Measurements from ENCODE around the gene C13orf46. TPM values are rescaled to one million over a fixed set of nuclear protein-coding genes. Genes with fewer than 3 reads are reported as not detected.

The C13orf46 gene
- total RNA-seq, 2 donors from 2014 or later = 0.75 to 3.4 TPM

DNA sequence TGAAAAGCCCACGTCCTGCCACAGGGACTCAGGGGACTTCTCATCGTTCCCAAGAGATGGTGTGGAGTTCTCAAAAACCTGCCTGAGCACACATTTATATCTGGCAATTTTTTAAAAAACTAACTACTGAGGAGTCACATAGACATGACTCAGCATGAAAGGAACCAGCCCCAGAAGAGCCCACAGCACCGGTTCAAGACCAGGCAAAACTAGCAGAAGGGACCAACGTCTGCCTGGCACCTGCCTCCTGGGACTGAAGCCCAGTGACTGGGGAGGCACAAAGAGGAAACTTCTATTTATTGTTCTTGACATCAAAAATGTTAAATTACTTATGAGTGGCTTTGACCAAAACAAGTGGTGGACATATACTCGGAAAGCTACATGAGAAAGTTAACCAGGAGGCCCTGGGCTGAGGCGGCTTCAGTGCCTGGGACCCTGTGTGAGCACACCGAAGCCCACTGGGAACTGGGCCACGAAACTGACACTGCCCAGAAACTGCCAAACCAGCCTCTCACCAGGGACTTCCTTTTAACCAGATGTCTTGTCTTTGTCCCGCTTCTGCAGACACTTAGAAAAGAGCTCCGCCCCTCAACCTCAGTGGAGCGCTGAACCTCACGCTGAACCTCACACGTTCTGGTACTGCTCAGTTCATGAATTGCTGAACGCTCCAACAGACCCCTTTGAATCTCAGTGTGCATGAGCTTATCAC is 25.7 kb downstream of the C13orf46 start:
- DNase-seq (no peak), ATAC-seq (no peak)
- intact Hi-C loops (cut with DNase I, micrococcal nuclease) = loop anchor here in 1 of 2 donors (5.0 kb wide), 1 partner anchor 131 kb away; no protein-coding TSS in a partner anchor

DNA sequence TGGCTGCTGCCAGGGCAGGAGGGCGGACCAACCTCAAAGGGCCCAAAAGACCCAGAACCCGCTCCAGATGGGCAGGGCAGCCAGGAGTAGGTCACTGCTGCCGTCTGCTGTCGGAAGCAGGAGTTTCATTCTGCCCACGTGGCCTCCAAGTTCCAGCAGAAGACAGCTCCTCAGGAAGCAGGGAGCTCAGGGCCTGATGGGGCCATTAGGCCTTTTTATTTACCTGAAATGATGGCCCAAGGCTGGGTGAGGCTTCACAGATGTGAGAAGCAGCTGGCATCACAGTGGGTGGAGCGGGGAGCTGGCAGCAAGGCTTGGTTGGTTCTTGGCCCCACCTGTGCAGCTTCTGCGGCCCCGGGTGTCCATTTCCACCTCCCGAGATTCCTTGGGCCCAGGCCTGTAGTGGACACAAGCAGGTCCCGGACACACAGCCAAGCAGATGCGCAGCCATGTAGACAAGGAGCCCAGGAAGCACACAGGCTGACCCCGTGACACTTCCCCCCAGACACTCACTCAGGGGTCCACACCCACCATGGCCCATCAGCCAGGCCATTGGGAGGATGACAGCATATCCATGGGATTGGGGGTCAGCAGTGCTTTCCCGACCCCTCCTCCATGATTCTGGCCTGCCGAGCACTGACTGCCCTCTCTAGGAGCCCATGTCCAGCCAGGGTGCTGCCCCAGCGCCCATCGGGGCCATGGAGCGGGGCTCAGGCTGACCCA is 26.4 kb downstream of the C13orf46 start:
- intact Hi-C loops (cut with DNase I, micrococcal nuclease) = loop anchor here in 1 of 2 donors (5.0 kb wide), 1 partner anchor 130 kb away; no protein-coding TSS in a partner anchor
- DNase-seq = peak; percentile 54 to 63
- peak; percentile 72 for ATAC-seq

DNA sequence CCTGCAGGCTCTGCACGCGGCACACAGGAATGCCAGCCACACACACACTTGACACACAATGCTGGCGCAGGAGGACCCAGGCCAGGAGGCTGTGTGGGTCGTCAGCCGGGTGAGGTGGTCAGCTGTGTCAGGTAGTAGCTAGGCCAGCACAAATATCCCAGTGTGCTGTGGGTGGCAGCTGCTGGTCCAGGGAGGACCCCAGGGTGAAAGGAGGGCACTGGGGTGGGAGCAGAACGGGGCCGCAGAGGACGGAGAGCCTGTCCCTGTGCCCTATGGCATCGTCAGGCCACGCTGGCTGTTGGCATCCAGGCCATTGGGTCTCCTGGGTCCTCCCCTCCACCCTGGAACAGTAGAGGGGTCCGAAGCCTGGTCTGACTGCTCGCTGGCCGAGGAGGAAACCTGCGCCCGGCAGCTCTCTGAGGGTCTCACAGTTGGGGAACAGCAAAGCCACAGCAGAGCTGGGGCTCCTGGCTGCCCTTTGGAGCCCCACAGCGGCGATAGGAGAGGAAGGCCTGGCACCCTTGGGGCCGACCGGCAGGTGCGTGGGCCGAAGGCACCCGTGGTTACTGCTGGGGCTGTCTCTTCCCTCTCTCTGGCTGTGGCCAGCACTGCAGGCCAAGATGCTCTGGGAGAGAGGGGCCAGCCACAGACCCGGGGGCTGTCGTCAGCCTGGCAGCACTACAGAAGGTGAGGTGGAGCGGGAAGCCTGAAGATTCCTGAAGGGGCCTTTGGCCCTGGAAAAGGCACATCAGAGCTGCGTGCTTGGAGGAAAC is 27.3 kb downstream of the C13orf46 start:
- intact Hi-C loops (cut with DNase I, micrococcal nuclease) = loop anchor here in 1 of 2 donors (5.0 kb wide), 1 partner anchor 129 kb away; no protein-coding TSS in a partner anchor
- no peak for ATAC-seq
- DNase-seq = no peak

DNA sequence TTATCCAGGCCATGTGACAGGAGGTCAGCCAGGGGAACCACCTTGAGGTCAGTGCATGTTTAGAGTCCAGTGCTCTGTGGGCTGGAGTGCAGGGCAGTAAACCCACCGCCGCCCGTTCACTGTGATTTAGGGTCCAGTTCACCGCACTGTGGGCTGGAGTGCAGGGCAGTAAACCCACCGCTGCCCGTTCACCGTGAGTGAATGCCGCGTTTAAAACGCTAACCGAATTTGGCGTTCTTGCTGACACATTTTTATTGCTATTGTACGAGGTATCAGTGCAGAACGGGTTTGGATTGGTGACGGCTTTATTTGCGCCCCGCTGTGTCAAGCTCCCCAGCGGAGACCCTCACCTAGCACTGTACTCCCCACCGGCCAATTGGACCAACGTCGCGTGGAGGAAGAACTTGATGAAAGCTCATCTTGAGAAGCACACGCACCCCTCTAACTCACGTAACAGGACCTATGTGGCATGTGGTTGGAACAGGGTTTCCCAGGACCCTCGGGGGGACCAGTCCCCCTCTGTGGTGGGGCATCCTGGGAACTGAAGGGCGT is 27.9 kb downstream of the C13orf46 start:
- no peak for DNase-seq
- no peak for ATAC-seq
- intact Hi-C loops (cut with DNase I, micrococcal nuclease) = loop anchor here in 1 of 2 donors (5.0 kb wide), 1 partner anchor 129 kb away; no protein-coding TSS in a partner anchor

DNA sequence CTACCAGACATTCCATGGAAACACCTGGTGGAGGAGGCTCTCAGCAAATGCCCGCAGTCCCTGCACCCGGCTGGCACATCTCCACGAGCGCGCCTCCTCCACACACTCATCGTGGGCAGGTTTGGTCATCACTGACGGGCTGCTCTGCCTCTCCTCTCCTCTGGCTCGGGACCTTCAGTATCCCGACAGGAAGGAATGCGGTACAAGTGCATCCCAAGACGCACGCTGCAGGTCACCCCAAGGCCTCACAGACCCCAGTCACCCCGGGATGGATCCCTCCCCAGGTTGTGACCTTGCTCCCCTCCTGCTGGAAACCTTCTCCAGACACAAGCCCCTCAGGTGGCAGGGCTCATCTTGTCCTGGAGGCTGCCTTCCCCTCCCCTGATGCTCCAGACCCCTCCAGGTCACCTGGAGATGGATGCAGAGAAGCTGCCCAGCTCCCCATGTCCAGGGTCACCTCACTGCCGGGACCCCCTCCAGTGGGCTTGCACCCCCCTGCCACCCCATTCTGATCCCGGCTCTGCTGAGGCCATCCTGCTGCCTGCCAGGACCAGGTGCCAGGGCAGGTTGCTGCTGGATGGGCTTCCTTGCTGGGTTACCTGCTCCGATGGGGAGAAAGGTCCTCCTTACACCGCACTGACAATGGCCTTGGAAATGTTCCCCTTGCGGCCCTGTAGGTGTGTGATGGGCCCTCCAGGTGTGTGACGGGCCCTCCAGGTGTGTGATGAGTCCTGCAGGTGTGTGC is 29.9 kb downstream of the C13orf46 start:
- intact Hi-C loops (cut with DNase I, micrococcal nuclease) = no loop called here
- ATAC-seq (no peak), DNase-seq (no peak)

DNA sequence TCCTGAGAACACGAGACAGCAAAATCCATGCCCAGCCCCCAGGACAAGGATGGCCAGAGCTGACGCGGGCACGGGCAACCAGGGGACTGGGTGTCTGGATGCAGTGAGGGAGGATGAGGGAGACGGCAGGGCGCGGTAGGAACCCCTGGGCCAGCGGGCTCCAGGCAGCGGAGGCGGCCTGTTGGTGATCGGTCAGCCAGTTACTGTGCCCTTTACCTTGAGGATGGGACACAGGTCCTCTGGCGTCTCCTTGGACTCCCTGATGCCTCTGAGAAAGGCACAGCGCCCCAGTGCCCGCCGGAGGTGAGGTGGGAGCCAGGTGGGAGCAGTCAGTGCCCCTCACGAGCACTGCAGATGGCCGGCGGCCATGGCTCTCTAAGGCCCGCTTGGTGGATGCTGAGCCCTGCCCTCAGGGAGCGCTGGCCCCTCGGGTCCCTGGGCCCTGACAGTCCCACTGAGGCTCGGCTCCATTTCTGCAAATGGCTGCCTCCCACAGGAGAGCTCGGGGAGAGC is 31.2 kb downstream of the C13orf46 start:
- intact Hi-C loops (cut with DNase I, micrococcal nuclease) = no loop called here
- DNase-seq (no peak), ATAC-seq (no peak)

DNA sequence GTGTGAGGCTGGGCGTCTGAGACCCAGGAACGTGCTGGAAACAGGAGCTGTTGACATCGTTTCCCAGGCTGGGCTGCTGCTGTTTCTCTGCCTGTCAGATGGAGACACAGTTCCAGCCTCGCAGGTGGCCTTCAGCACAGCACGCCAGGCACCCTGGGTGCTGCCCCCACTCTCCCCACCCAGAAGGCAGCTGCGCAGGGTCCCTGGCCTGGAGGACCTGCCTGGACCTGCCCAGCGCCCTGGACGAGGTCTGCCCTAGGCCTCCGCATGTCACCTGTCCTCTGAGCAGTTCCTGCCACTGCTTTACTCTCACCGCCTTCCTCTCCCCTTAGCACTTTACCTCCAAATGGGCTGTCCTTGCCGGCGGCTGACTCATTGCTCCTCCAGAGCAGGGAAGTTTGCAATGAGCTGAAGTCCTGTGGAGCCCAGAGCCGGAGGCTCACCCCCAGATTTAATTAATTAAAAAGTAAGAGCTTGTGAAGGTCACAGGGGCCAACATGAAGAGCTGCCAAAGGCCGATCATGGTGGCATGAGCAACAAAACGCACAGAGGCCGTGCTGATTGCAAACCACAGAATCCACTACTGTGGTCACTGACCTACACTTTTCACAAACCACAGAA is 32.2 kb downstream of the C13orf46 start:
- ATAC-seq (no peak), DNase-seq (no peak)
- intact Hi-C loops (cut with DNase I, micrococcal nuclease) = no loop called here

DNA sequence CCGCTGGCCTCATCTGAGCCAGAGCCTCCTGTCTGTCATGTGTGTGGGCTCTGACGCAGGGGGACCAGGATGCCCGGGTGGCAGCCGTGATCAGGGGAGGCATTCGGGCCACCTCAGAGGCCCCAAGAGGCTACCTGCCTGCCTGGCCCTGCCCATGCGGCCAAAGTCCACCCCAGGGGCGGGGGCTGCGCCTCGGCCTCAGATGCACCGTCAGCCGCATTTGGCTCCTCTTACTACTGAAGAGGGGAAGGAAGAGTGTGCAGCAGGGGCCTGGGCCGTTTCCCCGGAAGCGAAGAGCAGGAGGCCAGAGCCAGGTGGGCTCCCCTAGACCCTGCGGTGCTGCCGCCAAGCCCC is 34.0 kb downstream of the C13orf46 start:
- peak; percentile 71 for ATAC-seq
- DNase-seq = peak in 1 of 2 donors; percentile 46
- intact Hi-C loops (cut with DNase I, micrococcal nuclease) = no loop called here

DNA sequence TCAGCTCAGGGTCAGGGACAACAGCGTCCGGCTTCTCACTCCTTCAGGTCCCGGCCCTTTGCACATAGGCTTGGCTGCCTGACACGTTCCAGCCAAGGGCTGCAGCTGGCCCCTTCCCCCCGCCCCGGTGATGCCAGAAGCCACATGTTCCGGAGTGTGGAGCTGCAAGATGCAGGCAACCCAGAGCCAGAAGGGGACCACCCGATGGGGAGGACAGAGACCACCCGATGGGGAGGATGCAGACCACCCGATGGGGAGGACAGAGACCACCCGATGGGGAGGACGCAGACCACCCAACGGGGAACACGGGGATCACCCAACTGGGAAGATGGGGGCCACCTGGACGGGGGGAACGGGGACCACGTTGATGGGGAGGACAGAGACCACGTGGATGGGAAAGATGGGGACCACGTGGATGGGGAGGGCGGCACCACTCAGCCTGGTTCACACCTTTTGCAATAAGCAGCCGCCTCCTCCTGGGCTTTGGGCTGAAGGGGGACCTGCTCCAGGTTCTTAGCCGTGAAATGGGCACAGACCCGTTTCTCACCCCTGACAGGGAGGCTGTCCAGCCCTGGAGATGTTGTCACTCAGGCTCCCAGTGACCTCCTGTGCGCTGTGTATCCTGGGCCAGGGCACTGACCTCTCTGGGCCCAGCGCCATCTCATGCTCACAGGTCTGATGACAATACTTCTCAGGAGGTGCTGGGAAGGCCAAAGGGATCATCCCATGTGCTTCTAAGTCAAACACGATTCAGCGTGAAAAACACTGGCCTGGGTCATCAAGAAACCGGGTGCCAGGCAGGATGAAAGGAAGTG is 34.5 kb downstream of the C13orf46 start:
- DNase-seq (no peak), ATAC-seq (no peak)
- intact Hi-C loops (cut with DNase I, micrococcal nuclease) = no loop called here

DNA sequence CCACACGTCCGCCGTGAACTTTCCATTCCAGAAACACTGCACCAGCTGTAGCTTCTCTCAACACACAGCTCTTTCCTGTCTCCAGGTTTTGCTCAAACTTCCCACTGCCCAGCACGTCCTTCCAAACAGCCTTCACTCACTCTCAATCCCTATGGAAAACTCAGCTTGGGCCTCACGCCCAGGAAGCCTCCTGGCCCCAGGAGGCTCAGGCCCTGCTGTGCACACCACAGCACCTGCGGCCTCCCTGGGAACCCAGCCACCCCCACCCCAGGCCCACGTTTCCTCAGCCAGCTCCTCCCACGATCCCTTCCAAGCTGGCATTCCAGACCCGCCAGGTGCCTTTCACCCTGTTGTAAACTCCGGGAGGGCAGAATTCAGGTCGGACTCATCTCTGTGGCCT is 35.2 kb downstream of the C13orf46 start:
- intact Hi-C loops (cut with DNase I, micrococcal nuclease) = no loop called here
- ATAC-seq = peak; percentile 56
- DNase-seq = no peak

DNA sequence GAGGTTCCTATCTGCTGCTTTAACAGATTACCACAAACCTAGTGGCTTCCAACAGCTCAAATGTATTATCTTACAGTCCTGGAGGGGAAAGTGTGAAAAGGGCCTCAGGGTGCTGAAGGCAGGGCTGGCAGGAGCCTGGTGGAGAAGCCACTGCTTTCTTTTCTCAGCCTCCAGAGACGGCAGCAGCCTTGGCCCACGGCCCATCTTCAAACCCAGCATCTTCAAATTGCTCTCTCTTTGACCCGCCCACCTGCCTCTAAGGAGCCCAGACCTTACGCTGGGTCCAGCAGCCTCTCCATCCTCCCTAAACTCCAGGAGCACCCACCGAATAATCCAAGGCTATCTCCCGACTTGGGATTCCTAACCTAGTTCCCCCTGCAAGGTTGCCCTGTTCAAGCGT is 35.6 kb downstream of the C13orf46 start:
- DNase-seq = no peak
- intact Hi-C loops (cut with DNase I, micrococcal nuclease) = no loop called here

DNA sequence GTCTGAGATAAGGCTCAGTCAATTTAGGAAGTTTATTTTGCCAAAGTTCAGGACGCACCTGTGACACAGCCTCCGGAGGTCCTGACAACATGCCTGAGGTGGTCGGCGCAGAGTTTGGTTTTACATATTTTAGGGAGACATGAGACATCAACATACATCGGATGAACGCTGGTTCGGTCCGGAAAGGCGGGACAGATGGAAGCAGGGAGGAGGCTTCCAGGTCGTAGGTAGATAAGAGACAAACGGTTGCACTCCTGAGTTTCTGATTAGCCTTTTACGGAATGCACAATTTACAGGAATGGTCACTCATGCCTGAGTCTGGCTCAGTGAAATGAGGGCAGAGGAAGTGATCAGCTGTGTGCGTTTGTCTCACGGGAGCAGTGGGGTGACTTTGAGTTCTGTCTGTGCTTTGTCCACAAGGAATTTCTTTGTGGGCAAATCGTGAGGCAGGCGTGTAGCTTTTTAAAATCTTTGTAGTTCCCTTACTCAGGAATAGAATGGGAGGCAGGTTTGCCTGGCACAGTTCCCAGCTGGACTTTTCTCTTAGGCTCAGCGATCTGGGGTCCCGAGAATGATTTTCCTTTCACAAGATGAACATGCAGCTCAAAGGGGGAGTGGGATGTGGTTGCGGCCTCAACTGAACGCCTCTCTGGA is 36.2 kb downstream of the C13orf46 start:
- intact Hi-C loops (cut with DNase I, micrococcal nuclease) = no loop called here
- ATAC-seq (peak; percentile 38), DNase-seq (no peak)

More for the DNA sequence above, 35.6 kb downstream of the C13orf46 start:
- no peak for ATAC-seq

DNA sequence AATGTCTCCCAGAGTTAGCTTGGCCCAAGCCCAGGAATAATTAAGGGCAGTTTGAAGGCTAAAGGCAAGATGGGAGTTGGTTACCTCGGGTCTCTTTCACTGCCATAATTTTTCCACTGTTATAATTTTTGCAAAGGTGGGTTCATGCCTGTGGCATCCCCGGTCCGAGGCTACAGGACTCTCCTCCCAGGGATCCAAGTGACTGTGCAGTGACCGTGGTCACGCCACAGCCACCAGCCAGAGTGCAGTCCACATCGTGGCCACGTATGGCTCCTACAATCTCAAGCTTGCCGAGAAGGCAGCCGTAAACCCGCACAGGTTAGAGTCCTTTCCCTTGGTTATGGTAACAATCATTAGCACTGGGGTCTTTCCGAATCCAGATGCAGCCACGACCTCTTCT is 36.8 kb downstream of the C13orf46 start:
- DNase-seq = no peak
- peak; percentile 46 for ATAC-seq
- intact Hi-C loops (cut with DNase I, micrococcal nuclease) = no loop called here

DNA sequence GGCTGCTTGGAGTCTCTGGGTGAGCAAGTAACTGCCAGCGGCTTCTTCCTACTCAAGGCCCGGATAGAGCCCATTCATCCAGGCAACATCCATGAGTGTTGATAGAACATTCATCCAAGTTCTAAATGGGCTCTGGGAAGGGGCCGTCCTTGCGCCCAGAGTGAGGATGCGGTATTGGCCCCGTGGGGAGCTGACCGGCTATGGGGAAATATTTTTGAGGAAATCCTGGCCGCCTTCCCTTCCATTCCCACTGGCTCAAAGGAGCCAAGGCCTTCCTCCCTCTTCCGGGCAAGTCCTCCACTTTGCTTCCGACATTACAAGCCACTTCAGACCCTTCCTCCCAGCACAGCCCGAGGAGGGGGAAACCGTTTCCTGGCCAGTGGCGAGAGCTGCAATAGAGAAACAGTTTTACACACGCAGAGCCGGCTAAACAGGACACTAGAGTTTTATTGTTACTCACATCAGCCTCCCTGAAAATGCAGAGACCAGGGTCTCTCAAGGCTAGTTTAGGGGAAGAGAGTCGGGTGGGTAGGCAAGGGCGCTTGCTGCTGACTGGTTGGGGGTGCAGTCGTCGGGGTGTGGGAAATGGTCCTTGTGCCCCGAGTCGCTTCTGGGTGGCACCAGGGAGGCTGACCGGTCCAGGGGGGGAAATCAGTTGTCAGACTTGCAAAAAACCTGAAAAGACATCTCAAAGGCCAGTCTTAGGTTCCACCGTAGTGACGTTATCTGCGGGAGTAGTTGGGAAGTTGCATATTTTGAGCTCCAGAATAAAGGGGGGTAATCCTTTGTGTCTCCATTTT is 37.5 kb downstream of the C13orf46 start:
- DNase-seq (no peak), ATAC-seq (no peak)
- intact Hi-C loops (cut with DNase I, micrococcal nuclease) = no loop called here

DNA sequence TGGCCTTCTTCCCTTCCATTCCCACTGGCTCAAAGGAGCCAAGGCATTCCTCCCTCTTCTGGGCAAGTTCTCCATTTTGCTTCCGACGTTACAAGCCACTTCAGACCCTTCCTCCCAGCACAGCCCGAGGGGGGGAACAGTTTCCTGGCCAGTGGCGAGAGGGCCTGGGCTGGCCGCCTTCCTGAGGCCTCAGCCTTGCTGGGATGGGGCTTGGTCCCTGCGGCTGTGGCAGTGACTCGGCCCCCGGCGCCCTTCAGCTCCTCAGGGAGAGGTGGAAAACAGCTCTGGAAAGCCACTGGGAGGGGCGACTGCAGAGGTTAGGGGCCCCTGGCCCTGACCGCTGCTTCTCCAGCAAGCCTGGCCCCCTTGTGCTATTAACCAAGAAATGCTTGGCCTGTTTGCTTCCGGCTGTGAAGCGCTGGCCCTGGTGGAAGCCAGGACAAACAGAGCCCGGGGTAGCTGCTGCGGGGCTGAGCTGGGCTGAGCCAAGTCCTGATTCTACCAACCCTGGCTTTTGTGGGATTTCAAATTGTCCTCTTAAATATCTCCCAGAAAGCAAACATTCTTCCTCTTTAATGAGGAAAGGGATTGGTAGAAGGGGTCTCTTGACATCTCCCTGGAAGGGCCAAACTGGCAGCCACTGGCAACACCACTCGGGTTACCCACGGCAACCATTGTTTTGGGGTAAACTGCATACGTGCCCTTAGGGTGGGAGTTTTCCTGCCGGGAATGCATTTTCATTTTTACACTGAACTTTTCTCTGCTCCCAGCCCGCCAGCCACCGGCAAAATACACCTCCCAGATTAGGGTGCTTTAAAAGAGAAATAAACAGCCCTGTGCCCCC is 38.7 kb downstream of the C13orf46 start:
- ATAC-seq = no peak

More for the DNA sequence above, 38.7 kb downstream of the C13orf46 start:
- DNase-seq = no peak
- intact Hi-C loops (cut with DNase I, micrococcal nuclease) = no loop called here
